Uterus (tissue), 2 donors: ENCODE results near the gene ARHGAP11B.
"Not testable (repeated sequence)": the region's sequence is repeated elsewhere in the genome, so short reads cannot be mapped to it uniquely, and the experiment has no call there.

Experiments
- POLR2A ChIP-seq, 2 donors: fragments of 450-650 bp; IDR thresholded peaks; one replicate each; pipeline ENCODE4 v1.6.1; 2016; ENCODE audit warnings: antibody characterized with exemption in 2 of 2, mild to moderate bottlenecking in 1 of 2, moderate library complexity in 1 of 2
- TF ChIP-seq, protein P1 (sequence below), 4 experiments: fragments of 200-600 bp in 2 of 4; fragments of 450-650 bp in 2 of 4; sonication (generic) in 2 of 4; IDR thresholded peaks; one replicate each; pipeline ENCODE4 v1.5.1; 2016 to 2019; ENCODE audit warnings: antibody characterized with exemption in 4 of 4, mild to moderate bottlenecking in 2 of 4, moderate library complexity in 1 of 4

DNA sequence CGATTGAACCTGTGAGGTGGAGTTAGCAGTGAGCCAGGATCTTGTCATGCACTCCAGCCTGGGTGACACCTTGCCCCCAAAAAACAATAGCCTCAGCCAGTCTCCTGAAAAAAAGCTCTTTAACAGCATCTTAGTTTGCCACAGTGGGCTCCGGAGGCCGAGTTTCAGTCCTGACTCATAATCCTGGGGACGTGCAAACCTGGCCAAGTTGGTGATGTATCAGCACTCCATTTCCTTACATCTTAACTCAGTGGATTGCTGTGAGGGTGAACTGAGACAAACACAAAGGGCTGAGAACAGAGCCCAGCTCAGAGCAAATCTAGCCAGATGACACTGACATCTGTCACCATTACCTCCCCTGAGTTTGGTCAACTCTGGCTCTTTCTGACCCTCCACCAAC, 50.0 kb downstream of the ARHGAP11B start:
- TF ChIP-seq, protein P1, sequence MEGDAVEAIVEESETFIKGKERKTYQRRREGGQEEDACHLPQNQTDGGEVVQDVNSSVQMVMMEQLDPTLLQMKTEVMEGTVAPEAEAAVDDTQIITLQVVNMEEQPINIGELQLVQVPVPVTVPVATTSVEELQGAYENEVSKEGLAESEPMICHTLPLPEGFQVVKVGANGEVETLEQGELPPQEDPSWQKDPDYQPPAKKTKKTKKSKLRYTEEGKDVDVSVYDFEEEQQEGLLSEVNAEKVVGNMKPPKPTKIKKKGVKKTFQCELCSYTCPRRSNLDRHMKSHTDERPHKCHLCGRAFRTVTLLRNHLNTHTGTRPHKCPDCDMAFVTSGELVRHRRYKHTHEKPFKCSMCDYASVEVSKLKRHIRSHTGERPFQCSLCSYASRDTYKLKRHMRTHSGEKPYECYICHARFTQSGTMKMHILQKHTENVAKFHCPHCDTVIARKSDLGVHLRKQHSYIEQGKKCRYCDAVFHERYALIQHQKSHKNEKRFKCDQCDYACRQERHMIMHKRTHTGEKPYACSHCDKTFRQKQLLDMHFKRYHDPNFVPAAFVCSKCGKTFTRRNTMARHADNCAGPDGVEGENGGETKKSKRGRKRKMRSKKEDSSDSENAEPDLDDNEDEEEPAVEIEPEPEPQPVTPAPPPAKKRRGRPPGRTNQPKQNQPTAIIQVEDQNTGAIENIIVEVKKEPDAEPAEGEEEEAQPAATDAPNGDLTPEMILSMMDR (IDR thresholded peaks at IDR 0.05), result not testable (repeated sequence)
- not testable (repeated sequence) for TF ChIP-seq POLR2A (IDR thresholded peaks at IDR 0.05)
